ENCODE data around the gene GLB1L.

The GLB1L gene

DNA sequence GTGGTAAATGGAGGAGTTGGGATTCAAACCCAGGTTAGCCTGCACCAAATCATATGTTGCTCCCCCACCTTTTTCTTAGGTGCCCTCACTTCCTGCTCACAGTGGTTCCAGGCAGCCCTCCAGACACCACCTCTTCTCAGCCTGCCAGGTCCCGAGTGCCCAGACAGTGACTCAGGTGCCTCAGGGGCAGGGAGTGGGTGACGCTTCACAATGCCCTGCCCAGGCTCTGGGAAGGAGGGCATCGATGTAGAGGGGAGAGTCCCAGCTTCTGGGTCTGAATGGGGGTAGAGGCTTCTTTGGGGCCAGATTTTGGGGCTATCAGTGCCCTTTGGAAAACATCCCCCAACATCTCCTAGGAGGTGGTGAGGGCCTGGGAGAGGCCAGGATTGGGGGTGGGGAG lies 28.7 kb upstream of the GLB1L start:
- no peak for DNase-seq (ENCODE audit: low read depth)
- TF ChIP-seq, protein P1, sequence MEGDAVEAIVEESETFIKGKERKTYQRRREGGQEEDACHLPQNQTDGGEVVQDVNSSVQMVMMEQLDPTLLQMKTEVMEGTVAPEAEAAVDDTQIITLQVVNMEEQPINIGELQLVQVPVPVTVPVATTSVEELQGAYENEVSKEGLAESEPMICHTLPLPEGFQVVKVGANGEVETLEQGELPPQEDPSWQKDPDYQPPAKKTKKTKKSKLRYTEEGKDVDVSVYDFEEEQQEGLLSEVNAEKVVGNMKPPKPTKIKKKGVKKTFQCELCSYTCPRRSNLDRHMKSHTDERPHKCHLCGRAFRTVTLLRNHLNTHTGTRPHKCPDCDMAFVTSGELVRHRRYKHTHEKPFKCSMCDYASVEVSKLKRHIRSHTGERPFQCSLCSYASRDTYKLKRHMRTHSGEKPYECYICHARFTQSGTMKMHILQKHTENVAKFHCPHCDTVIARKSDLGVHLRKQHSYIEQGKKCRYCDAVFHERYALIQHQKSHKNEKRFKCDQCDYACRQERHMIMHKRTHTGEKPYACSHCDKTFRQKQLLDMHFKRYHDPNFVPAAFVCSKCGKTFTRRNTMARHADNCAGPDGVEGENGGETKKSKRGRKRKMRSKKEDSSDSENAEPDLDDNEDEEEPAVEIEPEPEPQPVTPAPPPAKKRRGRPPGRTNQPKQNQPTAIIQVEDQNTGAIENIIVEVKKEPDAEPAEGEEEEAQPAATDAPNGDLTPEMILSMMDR (IDR thresholded peaks at IDR 0.05; ENCODE audit: low read length, missing control alignments), result no peak
- no peak overlapping the region for H3K4me3 ChIP-seq (replicated peaks; ENCODE audit: low read depth, low read length)

DNA sequence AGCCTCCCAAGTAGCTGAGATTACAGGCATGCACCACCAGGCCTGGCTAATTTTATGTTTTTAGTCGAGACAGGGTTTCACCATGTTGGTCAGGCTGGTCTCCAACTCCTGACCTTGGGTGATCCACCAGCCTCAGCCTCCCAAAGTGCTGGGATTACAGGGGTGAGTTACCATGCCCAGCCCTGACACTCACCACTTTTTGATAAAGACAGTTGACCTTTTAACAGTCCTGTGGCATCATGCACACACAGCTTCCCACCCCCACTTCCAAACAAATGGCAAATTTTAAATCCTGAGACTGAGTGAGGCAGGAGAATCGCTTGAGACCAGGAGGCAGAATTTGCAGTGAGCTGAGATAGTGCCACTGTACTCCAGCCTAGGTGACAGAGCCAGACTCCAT lies 27.8 kb upstream of the GLB1L start:
- DNase-seq (ENCODE audit: low read depth), result no peak
- no peak overlapping the region for H3K4me3 ChIP-seq (replicated peaks; ENCODE audit: low read depth, low read length)
- TF ChIP-seq, protein P1 (IDR thresholded peaks at IDR 0.05; ENCODE audit: low read length, missing control alignments), result no peak

DNA sequence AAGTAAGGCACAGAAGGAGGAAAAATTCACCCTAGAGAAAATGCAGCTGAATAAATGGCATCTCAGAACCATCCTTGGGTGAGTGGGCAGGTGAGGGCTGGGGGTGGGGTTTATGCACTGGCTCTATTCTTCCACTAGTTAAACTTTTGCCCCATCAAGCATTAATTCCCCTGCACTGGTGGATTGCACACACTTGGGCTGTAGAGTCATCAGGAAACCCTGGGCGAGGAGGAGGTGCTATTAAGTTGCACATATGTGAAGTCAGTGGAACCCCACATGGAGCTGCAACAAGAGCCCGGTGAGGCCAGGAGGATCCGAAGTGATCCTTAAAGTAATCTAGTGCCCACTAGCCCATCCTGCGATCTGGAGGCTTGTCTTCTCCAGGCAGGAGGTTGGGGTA lies 27.1 kb upstream of the GLB1L start:
- no peak overlapping the region for H3K4me3 ChIP-seq (replicated peaks; ENCODE audit: low read depth, low read length)
- TF ChIP-seq, protein P1 (IDR thresholded peaks at IDR 0.05; ENCODE audit: low read length, missing control alignments), result no peak
- no peak for DNase-seq (ENCODE audit: low read depth)

DNA sequence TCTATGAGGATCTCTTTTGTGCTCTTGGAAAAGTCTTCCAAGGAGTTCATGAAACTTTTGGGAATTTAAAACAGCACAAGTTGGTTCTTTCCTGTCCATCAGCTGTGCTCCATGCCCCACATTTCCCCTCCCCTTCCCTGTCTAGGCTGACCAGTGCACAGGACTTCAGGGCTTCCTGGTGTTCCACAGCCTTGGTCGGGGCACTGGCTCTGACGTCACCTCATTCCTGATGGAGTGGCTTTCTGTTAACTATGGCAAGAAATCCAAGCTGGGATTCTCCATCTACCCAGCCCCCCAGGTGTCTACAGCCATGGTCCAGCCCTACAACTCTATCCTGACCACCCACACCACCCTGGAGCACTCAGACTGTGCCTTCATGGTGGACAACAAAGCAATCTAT lies 25.8 kb upstream of the GLB1L start:
- no peak for DNase-seq (ENCODE audit: low read depth)
- H3K4me3 ChIP-seq (replicated peaks; ENCODE audit: low read depth, low read length), result no peak overlapping the region
- TF ChIP-seq, protein P1 (IDR thresholded peaks at IDR 0.05; ENCODE audit: low read length, missing control alignments), result no peak

DNA sequence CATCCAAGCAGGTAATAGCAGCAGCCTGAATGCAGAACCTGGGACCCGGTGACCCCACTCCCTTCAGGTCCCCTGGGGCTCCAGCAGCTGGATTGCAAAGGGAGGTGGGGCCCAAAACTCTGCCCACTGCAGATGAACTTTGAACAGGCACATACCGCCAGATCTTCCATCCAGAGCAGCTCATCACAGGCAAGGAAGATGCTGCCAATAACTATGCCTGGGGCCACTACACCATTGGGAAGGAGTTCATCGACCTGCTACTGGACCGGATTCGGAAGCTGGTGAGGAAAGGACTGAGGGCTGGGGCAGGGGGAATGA lies 24.8 kb upstream of the GLB1L start:
- TF ChIP-seq, protein P1 (IDR thresholded peaks at IDR 0.05; ENCODE audit: low read length, missing control alignments), result no peak
- no peak for DNase-seq (ENCODE audit: low read depth)
- no peak overlapping the region for H3K4me3 ChIP-seq (replicated peaks; ENCODE audit: low read depth, low read length)

DNA sequence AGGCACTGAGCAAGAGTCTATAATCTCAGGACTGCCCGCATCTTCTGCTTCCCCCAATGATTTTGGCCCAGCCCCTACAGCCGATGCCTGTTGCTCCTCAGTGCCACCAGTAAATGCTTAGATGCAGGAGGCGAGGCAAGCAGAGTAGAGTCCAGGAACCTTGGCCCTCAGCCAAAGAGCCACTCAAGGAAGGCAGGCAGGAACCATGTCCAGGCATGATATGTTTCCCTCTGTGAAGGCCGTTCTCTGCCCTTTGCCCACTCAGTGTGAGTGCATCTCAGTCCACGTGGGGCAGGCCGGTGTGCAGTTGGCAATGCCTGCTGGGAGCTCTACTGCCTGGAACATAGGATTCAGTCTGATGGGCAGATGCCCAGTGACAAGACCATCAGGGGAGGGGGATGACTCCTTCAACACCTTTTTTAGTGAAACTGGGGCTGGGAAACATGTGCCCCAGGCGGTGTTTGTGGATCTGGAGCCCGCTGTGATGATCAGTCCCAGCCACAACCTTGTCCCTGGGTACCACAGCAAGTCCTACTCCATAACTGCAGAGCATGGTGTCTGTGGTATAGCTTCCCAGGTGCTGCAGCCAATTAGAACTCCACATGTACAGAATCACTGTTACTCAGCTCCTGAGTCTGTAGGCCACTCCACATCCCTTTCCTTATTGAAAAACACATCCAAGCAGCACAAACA lies 24.3 kb upstream of the GLB1L start:
- DNase-seq (ENCODE audit: low read depth), result no peak
- TF ChIP-seq, protein P1 (IDR thresholded peaks at IDR 0.05; ENCODE audit: low read length, missing control alignments), result no peak
- H3K4me3 ChIP-seq (replicated peaks; ENCODE audit: low read depth, low read length), result no peak overlapping the region

DNA sequence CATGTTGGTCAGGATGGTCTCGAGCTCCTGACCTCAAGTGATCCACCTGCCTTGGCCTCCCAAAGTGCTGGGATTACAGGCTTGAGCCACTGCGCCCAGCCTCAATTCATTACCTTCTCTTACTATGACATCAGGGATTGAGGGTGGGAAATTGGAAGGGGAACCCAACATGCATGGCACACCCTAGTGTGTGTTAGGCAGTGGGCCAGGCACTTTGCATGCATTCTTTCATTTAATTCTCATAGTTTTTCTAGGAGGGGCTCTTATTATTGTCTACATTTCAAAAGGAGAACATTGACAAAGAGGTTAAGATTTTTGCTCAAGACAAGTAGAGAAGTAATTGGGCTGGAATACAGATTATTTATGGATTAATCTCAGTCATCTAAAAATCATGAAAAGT lies 23.1 kb upstream of the GLB1L start:
- DNase-seq (ENCODE audit: low read depth), result no peak
- no peak overlapping the region for H3K4me3 ChIP-seq (replicated peaks; ENCODE audit: low read depth, low read length)
- TF ChIP-seq, protein P1 (IDR thresholded peaks at IDR 0.05; ENCODE audit: low read length, missing control alignments), result no peak
